Fibroblast of skin of left biceps (primary cell): ENCODE measurements around the gene RNF208.

ENCODE experiments used
- DNase-seq, 2 experiments: peaks; one replicate each; pipeline ENCODE4 v3.0.0-alpha.2; 2013; ENCODE audit warnings: low read depth in 2 of 2

RNF208 gene

DNA sequence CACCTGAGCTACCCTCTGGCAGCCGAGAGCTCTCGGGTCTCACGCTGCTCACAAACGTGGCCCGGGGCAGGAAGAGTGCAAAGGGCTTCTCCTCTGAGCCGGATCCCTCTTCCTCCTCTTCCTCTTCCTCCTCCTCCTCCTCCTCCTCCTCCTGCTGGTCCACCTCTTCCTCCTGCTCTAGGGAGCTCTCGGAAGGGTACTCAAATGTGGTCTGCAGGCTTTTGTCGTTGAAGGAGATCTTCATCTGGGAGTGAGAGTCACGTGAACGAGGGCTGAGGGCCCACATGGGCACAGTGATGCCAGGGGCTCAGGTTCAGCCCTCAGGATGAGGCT lies 29.6 kb downstream of the RNF208 start:
- DNase-seq, result no peak

GRCh38 chr9:137191691-137192447 lies 30.2 kb downstream of the RNF208 start:
- no peak for DNase-seq

GRCh38 chr9:137191245-137191644 lies 30.8 kb downstream of the RNF208 start:
- no peak for DNase-seq

DNA sequence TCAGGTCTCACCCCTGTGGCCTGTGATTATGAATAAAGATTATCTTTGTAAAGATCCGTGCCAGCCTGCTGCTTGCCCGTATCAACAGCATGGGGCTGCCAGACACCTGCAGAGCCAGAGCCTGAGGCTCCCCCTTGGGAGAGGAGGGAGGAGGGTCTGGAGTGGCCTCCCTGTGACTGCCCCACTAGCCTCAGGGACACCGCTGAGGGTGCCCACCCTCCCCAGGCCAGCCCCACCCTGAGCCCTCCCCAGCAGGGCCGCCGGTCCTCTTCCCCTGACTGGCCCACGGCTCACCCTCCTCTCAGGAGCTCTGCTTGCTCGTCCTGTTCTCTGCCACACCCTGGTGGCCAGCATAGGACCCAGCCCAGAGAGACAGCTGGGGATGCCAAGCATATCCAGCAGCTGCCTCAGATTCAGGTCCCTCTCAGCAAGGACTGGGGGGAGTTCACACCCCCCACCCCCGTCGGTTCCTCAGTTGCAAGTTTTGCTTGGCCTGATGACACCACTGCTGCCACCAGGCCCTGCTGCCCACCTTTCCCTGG lies 31.7 kb downstream of the RNF208 start:
- DNase-seq, result no peak

DNA sequence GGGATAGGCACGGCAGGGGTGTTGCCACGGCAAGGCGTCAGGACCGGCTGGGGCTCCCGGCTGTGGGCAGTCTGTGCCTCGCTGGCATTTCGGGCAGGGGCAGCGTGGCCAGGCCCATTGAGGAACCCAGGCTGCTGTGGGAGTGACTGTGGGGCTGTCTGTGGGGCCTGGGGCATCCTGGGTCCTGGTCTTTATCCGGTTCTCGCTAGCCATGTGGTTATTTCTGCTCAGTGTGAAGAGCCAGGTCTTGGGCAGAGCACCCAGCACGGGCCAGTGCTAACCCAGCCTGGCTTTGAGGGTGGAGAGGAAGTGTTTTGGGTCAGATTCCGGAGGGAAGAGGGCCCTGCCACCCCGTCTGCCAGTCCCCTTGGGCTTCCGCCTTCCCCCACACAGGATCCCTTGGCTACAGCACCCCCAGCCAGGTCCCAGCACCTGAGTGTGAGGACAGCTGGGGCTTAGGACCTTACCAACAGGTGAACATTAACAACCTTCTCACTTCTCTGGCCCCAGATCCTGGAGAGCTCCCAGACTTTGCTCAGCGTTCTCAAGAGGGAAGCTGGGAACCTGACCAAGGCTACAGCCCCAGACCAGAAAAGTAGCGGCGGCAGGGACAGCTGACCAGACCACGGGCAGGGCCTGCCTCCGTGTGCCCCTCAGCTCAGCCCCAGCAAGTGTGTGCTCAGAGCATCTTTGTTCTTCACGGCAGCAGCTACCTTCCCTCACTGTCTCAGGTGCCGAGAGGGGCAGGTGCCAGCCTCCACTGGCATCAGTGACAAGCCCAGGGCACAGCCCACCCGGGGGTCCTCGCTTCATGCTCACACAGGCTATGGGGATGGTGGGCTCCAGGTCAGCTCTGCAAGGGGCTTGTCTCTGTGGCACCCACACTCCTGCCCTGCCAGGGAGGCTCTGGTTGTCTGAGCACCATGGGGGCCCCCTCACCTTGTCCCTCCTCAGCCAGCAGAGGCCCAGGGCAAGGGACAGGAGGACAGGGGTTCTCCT lies 32.4 kb downstream of the RNF208 start:
- DNase-seq, result no peak

GRCh38 chr9:137188490-137189296 lies 33.3 kb downstream of the RNF208 start, which contains the start of the genes ANAPC2 and SSNA1:
Gene ANAPC2, minus strand, starts transcription at chr9:137188560. Its CDS starts 28 bp downstream, at chr9:137188532.
Gene SSNA1, plus strand, starts transcription at chr9:137188676. Its CDS starts 51 bp downstream, at chr9:137188727.
- peak; percentile 74 to 78 for DNase-seq

DNA sequence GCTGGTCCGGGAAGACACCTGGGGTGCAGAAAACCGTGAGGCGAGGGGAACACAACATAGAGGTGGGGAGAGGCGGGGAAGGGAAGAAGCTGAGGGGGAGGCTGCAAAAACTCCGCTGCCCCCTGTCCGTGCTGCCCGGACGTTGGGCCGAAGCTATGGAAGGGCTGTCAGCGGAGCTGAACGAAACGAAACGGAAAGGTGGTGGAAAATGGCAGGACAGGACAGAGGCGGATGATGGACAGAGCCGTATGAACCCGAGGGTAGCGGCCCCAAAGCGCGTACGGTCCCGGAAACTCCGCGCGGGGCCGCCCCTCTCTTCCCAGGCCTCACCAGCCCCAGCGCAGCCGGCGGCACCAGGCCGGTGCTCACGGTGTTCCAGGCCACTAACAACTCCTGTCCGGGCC lies 34.0 kb downstream of the RNF208 start:
- no peak for DNase-seq

- no peak for DNase-seq
These were observed 34.7 kb downstream of the RNF208 start for GRCh38 chr9:137187386-137187785.

DNA sequence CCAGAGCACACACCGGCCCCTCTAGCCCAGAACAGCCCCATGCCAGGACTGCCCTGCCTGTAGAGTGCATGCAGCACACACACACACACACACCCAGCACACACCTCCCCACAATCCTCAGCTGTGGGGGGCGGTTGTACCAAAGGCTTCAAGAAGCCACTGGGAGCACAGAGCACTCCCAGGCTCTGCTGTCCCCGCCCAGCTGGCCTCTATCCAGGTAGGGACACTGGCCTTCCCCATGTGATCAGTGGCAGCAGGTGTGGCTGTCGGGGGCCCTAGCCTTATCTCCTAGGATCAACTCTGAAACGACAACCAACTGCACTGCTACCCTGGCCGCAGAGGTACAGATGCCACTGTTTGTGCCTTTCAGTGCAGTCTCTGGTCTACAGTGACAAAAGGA lies 35.7 kb downstream of the RNF208 start:
- DNase-seq, result no peak

DNA sequence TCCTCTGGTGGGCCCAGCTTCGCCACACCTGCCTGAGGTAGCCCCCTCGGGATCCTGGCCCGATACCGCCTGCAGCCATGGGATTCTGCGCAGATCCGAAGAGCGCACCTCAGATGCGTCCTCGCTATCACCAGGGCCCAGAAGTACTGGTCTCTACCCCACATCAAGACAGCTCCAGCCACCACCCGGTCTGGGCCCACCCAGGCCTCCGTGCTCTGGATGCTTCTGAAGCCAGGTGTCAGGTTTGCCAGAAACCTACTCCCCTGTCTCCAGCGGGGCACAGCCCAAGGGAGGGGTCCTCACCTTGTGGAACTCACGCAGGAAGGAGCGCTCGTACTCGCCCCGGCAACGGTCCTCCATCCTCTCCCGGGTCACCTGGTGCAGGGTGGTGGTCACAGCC lies 36.1 kb downstream of the RNF208 start:
- no peak for DNase-seq

- DNase-seq, result no peak
These were observed 37.0 kb downstream of the RNF208 start for GRCh38 chr9:137184881-137185660.

- DNase-seq, result no peak
These were observed 38.0 kb downstream of the RNF208 start for GRCh38 chr9:137183980-137184595.

GRCh38 chr9:137182836-137183235 lies 39.2 kb downstream of the RNF208 start:
- DNase-seq, result no peak

DNA sequence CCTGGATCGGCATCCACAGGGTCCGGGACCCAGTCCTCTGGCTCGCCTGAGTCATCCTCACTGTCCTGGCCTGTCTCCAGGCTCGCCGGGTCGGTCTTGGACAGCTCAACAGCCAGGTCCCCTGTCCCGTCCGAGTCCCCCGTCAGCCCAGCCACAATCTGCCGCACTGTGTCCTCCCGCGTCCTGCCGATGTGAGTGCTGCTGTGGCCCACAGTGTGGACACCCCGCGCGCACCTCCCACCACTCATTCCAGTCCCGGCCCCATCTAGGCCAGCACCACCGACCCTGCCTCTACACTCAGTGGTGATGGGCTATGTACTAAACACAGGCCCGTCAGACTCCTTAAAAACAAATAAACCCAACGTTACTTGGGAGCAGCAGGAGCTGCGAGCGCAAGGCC lies 40.4 kb downstream of the RNF208 start:
- DNase-seq, result no peak

DNA sequence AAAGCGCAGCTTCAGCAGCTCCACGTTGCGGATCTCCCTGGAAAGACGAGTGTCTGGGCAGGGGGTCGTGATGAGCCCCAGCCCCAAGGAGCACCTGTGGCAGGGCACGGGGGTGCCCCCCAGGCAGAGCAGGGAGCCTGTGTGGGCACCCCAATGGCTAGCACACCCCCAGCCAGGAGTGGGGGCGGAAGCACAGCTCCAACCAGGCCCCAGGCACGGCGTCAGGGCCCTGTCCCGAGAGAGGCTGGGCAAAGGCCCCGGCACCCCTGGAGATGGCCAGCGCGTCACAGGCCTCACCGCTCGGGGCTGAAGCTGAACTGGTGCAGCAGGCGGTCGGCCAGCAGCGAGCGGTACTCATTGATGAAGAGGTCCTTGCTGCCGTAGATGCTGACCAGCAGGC lies 41.5 kb downstream of the RNF208 start:
- no peak for DNase-seq

GRCh38 chr9:137179761-137180160 lies 42.3 kb downstream of the RNF208 start:
- DNase-seq, result no peak

DNA sequence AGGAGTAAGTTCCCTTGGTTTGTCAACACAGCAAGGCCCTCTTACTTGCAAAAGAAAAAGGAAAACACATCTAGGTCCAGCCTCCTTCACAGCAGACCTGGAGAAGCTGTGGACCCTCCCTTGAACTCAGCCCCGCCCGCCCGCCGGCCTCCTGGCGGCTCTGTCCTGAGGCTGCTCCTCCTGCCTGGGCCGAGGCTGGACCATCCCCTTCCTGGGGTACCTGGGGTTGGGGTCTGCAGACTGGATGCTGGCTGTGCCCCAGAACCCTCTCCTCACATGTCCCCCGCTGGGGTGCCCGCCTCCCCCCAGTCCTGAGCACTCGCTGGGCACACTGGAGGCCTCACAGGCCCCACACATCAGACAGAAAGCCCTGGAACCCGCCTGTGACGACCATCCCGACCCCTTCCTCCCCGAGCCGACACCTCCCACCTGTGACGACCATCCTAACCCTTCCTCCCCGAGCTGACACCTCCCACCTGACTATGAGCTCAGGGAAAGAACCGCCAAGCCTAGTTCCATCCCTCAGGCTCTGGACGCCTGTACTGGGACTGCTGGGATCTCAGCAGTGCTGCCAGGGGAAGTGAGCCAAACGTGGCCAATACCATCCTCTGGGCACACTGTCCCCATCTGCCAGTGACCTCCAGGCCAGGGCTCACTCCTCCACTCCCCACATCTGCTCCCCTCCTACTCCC lies 43.0 kb downstream of the RNF208 start:
- DNase-seq, result no peak

DNA sequence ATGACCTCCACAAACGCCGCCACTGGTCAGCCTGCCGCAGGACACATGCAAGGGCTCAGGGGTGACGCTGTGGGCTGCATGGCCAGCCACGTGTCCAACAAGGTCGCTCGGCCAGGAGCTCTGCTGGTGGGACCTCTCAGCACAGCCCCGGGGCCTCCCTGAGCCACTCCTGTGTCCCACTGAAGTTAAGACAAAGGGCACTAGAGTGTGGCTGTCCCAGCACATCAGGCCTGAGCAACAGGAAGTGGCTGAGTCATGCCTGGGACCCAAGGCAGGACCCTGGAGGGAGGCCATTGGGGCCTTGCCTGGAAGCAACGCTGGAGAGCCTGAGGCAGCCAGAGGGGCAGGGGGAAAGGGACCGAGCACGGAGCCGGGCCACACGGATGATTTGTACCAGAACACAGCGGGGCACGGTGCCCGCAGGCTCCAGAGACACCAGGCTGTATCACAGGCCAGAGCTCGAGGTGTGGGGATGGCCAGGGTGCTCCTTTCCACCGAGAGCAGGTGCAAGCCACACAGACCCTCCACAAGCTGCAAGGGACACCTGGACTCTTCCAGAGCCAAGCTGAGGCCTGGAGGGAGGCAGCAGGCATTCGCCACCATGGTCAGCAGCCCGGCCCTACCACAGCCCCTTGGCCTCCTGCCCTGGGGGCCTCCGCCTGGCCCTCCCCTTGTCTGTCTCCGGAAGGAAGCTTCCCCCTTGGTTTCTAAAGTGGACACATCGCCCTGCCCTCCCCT lies 43.7 kb downstream of the RNF208 start:
- DNase-seq, result no peak
